A673 (cell line): ENCODE data around the gene NDUFA11. TPM values are rescaled to one million over a fixed set of nuclear protein-coding genes. Genes with fewer than 3 reads are reported as not detected.

Experiments
- BruUV-seq: library from RNA; stranded (reverse); fragments of 400-500 nt; replicated peaks from 2 replicates; lab custom pipeline; 2021; lab: Mats Ljungman, UMichigan
- CTCF ChIA-PET: fragments of 300-600 bp; sonication (Branson Sonifier 250); formaldehyde crosslinking; loops from one replicate; lab custom pipeline; 2022; ENCODE audit warnings: antibody characterized with exemption; lab: Charles Lee
- POLR2A ChIA-PET: fragments of 300-600 bp; sonication (Branson Sonifier 250); formaldehyde crosslinking; loops from one replicate; lab custom pipeline; 2022; ENCODE audit warnings: antibody characterized with exemption; ENCODE audit not compliant: low non-redundant PET; lab: Charles Lee
- DNase-seq: peaks from one replicate; pipeline ENCODE4 v3.0.0-alpha.2; 2015; ENCODE audit warnings: low spot score
- H3K27ac ChIP-seq: fragments of 200-600 bp; sonication (generic); 2 replicates; pipeline ENCODE4 v1.5.1; 2016; ENCODE audit warnings: mixed run types, low read depth, mild to moderate bottlenecking, mixed read lengths, antibody characterized with exemption, low read length; ENCODE audit not compliant: poor library complexity, severe bottlenecking
- H3K27me3 ChIP-seq: fragments of 200-600 bp; sonication (generic); replicated peaks from 2 replicates; pipeline ENCODE4 v1.6.1; 2017; ENCODE audit warnings: mixed run types, low read depth, mild to moderate bottlenecking, mixed read lengths, antibody characterized with exemption, low read length; ENCODE audit not compliant: insufficient read depth, poor library complexity
- H3K36me3 ChIP-seq: fragments of 200-600 bp; sonication (generic); 2 replicates; pipeline ENCODE4 v1.6.1; 2016; ENCODE audit warnings: mixed run types, mild to moderate bottlenecking, mixed read lengths, antibody characterized with exemption, low read length; ENCODE audit not compliant: insufficient read depth, poor library complexity, severe bottlenecking
- H3K4me1 ChIP-seq: fragments of 200-600 bp; sonication (generic); 2 replicates; pipeline ENCODE4 v1.6.1; 2017; ENCODE audit warnings: mixed run types, mild to moderate bottlenecking, mixed read lengths, antibody characterized with exemption, low read length; ENCODE audit not compliant: insufficient read depth, poor library complexity, severe bottlenecking
- H3K4me3 ChIP-seq: fragments of 200-600 bp; sonication (generic); 2 replicates; pipeline ENCODE4 v1.5.1; 2016; ENCODE audit warnings: low read depth, mixed run types, mild to moderate bottlenecking, mixed read lengths, low read length; ENCODE audit not compliant: poor library complexity, severe bottlenecking
- H3K9me3 ChIP-seq: fragments of 200-600 bp; sonication (generic); 2 replicates; pipeline ENCODE4 v1.6.1; 2016; ENCODE audit warnings: mixed run types, low read depth, mild to moderate bottlenecking, mixed read lengths, antibody characterized with exemption, low read length; ENCODE audit not compliant: poor library complexity, severe bottlenecking
- CTCF ChIP-seq: fragments of 300-800, 200-600 bp; sonication (generic); conservative IDR thresholded peaks from 2 replicates; pipeline ENCODE4 v1.5.1; 2017; ENCODE audit warnings: low read depth, mild to moderate bottlenecking, antibody characterized with exemption, low read length, moderate library complexity, mixed read lengths
- EZH2 ChIP-seq: fragments of 200-600 bp; sonication (generic); IDR thresholded peaks from 2 replicates; pipeline ENCODE4 v1.6.1; 2017; ENCODE audit warnings: borderline replicate concordance, low read depth, mild to moderate bottlenecking, mixed read lengths, antibody characterized with exemption, low read length; ENCODE audit not compliant: poor library complexity, severe bottlenecking
- intact Hi-C: fragments of 100-400 bp; cut with micrococcal nuclease; formaldehyde crosslinking; loops from one replicate; pipeline ENCODE4 v1.10.0; 2022; ENCODE audit not compliant: unreplicated experiment
- total RNA-seq: library from RNA; stranded (reverse); gene quantifications from 2 replicates; pipeline ENCODE4 v1.2.3, GENCODE V29; 2021

The NDUFA11 gene
- total RNA-seq, 1 experiment from 2014 or later = 290 TPM

DNA sequence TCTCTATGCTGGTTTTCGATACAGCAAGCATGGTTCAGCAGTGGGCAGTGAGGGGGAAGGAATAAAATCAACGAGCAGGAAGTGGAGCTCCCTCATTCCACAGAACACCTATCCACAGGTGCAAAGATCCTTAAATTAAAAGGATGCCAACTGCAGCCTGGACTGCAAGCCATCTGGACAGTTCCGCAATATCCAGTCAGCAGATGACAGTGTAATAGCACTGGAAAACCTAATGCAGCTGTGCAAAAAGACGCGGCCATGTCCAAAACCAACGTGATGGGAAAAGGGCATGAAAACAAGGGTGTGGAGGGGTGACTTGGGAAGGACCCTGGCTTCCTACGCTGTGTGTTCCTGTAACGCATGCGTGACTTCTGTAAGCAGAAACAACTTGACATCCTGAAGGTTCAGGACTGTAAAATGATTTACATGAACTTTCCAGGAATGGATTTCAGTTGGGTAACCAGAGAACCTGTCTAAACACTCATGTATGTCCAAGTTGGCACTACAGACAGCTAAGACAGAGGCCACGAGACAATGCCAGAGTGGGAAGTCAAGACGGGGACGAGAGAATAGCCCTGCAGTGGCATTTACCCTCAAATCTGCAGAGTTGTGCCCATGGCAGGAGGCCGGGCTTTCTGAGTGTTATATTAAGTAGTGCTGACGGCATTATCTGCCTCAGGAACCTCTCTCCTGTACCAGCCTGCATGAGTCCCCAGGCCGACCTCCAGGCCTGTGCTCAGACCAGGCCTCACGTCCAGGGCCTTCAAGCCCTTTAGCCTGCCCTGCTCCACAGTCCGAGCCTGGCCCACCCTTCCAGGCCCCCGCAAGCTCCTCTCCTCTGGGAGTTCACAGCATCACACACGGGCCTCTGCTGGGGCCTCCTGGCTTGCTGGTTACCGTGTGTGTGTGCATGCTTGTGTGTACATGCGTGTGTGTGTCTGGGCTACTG lies 36.9 kb upstream of the NDUFA11 start:
- DNase-seq = no peak
- no peak overlapping the region for H3K27ac ChIP-seq
- no peaks in the 10 kb centered on the region for H3K27me3 ChIP-seq
- CTCF ChIA-PET = no interaction called here
- no peak for TF ChIP-seq EZH2
- no peak for TF ChIP-seq CTCF
- peaks cover 38% of the 10 kb centered on the region for H3K36me3 ChIP-seq
- no TSS peak for BruUV-seq
- H3K9me3 ChIP-seq = no peaks in the 10 kb centered on the region
- no peak overlapping the region for H3K4me3 ChIP-seq
- intact Hi-C loops = no loop called here
- peaks cover 5% of the 10 kb centered on the region for H3K4me1 ChIP-seq
- POLR2A ChIA-PET = no interaction called here

DNA sequence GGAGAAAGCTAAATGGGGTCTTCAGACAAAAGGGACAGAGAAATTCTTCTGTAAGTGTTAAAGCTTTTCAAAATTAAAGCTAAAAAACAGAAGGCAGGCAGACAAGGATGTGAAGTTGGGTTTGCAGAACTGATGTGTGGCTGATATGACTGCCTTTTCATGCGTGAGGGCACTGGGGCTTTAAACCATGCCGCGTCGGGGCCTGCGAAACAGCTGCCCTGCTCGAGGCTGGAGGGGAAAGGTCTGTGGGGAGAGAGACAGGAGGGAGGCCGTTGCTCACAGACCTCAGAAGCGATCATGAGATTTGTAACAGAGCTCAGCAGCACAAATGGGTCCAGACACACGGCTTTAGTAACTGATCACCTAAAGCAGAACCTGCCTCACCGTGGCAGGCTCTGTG lies 34.0 kb upstream of the NDUFA11 start:
- no peaks in the 10 kb centered on the region for H3K27me3 ChIP-seq
- BruUV-seq = no TSS peak
- DNase-seq = no peak
- H3K9me3 ChIP-seq = no peaks in the 10 kb centered on the region
- H3K4me3 ChIP-seq = no peak overlapping the region
- no peaks in the 10 kb centered on the region for H3K4me1 ChIP-seq
- CTCF ChIA-PET = no interaction called here
- POLR2A ChIA-PET = no interaction called here
- no peak for TF ChIP-seq EZH2
- no peak for TF ChIP-seq CTCF
- peaks cover 45% of the 10 kb centered on the region for H3K36me3 ChIP-seq
- no peak overlapping the region for H3K27ac ChIP-seq
- intact Hi-C loops = no loop called here

DNA sequence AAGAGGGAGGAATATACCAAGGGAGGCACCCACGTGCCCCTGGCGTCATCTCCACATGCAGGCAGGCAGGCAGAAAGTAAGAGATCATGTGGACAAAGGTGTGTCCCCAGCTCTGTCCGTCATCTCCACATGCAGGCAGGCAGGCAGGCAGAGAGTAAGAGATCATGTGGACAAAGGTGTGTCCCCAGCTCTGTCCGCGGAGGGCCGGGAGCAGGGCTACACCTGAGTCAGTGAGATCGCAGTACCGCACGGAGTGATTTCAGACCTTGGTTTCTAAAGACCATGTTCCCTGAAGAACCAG lies 32.7 kb upstream of the NDUFA11 start:
- no peak overlapping the region for H3K4me3 ChIP-seq
- no peaks in the 10 kb centered on the region for H3K27me3 ChIP-seq
- BruUV-seq = no TSS peak
- peaks cover 46% of the 10 kb centered on the region for H3K36me3 ChIP-seq
- DNase-seq = no peak
- H3K4me1 ChIP-seq = no peaks in the 10 kb centered on the region
- no peak overlapping the region for H3K27ac ChIP-seq
- ChIA-PET CTCF (interaction anchor here (0.7 kb wide), 1 partner anchor 32 kb away, joined by 12 read pairs; no protein-coding TSS in a partner anchor), POLR2A (no interaction called here)
- TF ChIP-seq CTCF (no peak), EZH2 (no peak)
- intact Hi-C loops = no loop called here
- no peaks in the 10 kb centered on the region for H3K9me3 ChIP-seq
